HG03342 (cell line): ENCODE results near the gene LGI2.

ENCODE experiments used
- ATAC-seq: cut with Tn5 transposase; IDR thresholded peaks from one replicate; pipeline ENCODE4 v1.9.1; 2021; ENCODE audit warnings: mild to moderate bottlenecking, moderate library complexity; ENCODE audit not compliant: unreplicated experiment

Gene LGI2

GRCh38 chr4:24968278-24968677 is 62.5 kb downstream of the LGI2 start:
- ATAC-seq: no peak

GRCh38 chr4:24967346-24967745 is 63.4 kb downstream of the LGI2 start:
- ATAC-seq: no peak

GRCh38 chr4:24966076-24966475 is 64.7 kb downstream of the LGI2 start:
- ATAC-seq: no peak

- no peak for ATAC-seq
Measured at GRCh38 chr4:24965627-24966026, 65.1 kb downstream of the LGI2 start.

DNA sequence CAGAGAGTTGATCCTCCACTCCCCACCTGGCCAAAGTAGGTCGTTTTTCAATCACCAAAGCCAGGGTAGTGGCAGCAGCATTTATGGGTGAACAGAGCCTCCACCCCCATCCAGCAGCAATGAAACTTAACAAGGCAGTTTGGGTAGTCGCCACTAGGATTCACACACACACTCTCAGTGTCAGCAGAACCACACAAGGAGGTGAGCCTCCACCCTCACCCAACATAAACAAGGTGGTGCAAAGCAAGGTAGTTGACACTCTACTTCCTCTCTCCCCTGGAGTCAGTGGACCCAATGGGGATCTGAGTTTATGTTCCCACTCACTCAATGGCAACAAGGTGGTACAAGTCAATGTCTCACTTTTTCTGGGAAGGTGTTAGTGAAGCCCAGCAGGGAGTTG is 67.5 kb downstream of the LGI2 start:
- no peak for ATAC-seq

- ATAC-seq: no peak
Measured at GRCh38 chr4:24957886-24958285, 72.9 kb downstream of the LGI2 start.

DNA sequence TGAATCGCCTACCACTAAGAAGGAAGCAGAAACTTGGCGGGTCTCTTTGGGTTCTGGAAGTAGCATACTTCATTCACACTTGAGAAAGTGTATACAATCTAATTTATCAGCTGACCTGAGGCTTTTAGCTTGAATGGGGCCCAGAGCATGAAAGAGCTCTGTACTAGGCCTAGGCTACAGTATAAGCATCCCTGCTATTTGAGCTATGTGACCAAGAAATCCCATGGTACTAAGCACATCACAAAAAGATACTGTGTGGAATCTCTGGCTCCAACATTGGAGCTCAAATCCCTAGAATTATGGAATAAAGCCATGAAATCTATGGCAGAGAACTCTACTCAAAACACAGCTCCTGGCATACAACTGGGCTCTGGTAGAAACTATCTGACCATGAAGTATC is 74.0 kb downstream of the LGI2 start:
- ATAC-seq: no peak

- no peak for ATAC-seq
Measured at GRCh38 chr4:24956091-24956490, 74.7 kb downstream of the LGI2 start.

DNA sequence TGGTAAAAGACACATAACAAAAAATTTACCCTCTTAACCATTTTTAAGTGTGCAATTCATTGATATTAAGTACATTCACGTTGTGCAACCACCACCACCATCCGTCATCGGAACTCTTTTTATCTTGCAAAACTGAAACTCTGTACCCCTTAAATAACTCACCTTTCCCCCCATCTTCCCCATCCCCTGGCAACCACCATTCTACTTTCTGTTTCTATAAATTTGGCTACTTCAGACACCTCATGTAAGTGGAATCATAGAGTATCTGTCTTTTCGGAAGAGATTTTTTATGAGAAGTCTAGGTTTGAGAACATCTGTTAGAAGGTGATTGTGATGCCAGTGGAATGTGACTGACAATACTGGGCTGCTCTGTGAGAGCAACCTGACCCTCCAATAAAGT is 78.1 kb downstream of the LGI2 start:
- no peak for ATAC-seq

DNA sequence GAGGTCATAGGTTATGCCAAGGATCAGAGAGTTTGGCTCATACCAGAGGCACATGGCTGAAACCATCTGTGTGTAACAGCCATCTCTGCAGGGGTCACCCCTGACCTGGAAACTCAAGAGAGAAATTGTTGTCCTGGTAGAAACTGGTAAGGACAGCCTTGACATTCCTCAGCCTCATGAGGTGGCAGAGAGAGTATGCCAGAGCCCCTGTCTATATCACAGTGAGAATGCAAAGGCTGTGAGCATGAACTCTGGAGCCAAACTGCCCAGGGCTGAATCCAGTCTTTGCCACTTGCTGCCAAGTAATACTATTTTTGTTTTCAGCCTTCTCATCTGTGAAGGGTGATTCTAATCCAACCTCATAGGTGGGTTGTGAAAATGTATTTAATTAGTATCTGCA is 80.8 kb downstream of the LGI2 start:
- no peak for ATAC-seq
